GM18858 (cell line): Measurements from ENCODE around the gene HDAC9.
A peak's percentile ranks its signal among the peaks of the same experiment; 100 is the strongest.

Experiments used
- ATAC-seq: cut with Tn5 transposase; IDR thresholded peaks from one replicate; pipeline ENCODE4 v1.9.1; 2021; ENCODE audit not compliant: unreplicated experiment

Gene HDAC9

DNA sequence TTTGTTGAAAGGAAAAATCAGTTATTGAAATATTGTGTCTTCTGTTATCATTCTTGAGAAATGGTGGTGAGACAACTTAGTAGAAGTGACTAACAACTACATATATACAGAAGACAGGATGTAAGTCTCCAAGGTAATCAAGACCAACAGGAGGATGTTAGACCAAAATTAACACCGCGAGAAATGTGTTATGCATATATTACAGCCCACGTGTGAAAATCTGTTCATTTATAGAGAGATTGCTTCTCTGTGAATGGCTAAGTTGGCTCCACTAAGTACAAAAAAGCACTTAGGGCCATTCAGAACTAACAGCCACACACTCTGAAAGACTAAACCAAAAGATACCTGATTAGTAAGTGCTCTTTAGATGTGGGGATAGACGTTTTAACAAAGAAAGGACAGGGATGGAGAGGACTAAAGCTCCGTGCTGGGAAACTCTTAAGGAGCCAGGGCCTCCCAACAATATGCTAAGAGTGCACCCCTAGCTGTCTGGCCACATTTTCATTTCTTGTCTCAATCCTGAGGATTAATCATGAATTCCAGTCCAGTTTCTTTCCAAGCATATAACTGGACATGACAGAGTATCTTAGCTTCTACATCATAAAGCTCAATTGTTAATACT lies 26.5 kb downstream of the HDAC9 start:
- ATAC-seq, result peak; percentile 63

DNA sequence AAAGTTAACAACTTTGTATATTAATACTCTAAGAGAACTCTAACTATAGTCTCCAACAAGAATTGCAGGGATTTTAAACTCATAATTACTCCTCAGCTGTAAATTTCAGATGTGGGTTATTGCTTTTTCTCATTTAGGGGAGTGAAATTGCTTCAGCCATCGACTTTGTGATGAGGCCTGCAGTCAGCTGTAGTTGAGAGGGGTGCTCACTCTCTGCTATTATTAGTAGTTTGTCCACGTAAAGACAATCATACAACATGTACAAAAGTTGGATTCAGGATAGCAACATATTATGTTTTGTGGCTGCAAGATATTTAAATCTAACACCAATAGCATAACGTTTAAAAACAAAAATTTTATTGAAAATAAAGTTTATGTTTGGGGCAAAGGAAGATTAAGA lies 28.7 kb downstream of the HDAC9 start:
- ATAC-seq, result no peak

DNA sequence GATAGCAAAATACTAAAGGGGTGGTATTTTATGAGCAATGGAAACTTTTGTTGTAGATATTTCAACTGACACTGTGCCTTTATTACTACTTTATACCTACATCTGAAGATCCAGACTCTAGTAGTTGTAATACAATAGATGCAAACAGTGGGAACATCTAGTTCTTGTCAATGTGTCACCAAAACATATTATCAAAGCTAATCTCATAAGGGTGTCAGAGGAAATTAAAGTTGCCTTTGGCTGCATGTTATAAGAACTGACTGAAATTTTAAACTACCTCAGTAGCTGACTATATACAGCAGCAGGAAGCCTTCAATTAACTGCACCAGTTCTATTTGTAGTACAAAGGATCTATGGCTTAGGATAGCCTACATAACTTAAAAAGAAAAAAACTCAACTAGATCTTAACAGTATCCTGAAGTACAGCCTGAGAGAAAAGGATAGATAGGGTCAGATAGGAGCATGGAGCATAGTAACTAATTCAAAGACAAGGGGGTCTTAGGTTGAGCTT lies 30.9 kb downstream of the HDAC9 start:
- no peak for ATAC-seq

DNA sequence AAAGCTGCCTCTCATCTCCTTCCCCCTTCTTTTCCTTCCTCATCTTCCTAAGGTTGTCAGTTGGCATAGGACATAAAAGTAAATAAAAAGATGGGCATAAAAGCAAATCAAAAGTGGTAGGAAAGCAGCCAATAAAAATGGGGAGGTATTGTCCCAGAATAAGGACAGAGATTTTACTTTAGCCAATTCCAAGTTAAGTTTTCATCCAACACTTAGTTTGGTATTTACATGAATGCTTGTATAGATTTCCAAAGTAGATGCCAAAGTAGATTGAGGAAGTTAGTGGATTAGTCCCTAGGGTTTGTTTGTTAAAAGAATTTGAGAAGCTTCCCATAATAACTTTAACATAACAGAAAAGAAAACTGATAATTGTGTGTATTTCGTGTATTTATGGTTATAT lies 33.7 kb downstream of the HDAC9 start:
- no peak for ATAC-seq

DNA sequence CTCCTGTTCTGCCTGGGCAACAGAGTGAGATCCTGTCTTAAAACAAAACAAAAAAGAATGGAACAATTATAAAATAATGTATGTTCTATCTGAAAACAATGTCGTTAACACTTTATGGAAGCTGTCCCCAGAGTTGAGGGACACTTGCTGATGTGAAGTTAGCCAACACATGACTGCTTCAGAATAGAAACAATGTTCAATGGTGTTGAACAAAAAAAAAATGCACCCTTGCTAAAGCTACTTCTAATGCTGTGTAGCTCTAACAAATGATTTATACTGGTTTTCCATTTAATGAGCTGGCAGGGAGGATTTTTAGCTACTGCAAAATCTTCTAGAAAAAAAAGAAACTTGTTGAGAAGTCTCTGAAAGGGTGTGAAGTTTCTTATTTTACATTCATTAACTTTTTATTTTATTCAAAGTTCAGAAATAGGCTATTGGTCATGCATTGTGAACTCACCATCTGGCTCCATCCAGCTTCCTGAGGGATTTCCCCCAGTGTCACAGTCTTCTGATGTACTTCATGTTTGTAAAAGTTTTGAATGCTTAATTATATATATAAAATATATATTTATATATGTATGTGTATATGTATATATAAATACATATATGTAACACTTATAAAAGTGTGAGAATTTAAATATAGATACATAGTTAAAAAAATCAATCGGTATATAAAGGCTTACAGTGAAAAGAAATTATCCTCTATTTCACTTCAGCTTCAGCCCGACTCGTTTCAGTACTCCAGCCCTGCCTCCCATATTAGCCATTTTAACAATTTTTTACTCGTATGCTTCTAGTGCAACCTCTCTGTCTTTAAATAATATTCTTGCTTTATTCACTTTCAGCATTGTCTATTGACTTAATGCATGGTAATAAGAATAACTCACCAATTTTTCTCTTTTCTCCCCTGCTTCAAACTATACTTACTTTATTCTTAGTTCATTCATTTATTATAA lies 35.0 kb downstream of the HDAC9 start:
- ATAC-seq, result peak; percentile 87

DNA sequence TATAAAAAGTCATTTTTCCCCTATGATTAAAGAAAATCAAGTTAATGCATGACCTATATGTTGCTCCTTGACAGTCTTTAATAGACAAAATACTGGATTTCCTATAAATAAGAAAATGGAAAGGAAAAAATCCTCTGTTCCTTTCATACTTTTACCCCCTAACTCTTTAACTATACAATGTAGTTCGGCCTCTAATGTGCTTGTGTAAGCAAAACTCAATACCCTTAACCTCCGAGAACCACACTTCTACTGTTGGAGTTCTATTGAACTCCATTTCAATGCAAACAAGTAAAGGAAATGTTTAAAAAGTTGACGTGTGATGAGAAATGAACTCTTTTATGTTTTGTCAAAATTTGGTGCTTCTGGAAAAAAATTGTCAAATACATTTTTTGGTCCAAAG lies 36.0 kb downstream of the HDAC9 start:
- ATAC-seq, result no peak

DNA sequence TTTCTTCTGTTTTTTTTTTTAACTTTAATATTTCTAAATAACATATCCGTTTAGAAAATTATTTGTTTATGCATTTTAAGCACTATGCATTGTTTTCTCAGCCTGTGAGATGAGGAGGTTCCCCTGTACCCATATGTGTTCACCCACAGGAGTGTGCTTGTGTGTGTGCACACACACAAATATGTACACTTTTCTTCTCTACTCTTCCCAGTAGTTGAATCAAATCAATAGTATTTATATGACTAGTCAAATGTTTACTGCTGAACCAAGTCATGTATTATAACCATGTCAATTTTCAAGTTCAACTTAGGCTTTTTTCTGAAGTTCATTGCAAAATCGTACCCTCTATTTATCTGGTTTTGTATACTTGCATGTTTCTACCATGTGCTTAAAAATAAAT lies 37.3 kb downstream of the HDAC9 start:
- no peak for ATAC-seq

DNA sequence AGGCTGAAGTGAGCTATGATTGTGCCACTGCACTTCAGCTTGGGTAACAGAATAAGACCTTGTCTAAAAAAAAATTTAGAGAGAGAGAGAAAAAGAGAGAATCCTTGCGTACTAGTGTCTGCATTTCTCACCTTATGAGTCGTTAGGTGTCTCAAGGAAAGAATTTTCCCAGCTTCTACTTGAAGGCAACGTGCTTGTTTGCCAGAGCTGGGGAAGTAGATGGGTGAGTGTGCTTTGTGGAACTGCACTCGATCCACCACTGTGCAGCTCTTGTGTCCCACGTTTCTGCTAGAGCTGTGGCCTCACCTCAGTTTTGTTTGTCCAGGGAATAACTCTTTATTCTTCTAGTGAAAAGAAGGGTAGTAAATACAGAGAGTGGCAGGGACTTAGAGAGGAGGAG lies 38.9 kb downstream of the HDAC9 start:
- ATAC-seq, result no peak

DNA sequence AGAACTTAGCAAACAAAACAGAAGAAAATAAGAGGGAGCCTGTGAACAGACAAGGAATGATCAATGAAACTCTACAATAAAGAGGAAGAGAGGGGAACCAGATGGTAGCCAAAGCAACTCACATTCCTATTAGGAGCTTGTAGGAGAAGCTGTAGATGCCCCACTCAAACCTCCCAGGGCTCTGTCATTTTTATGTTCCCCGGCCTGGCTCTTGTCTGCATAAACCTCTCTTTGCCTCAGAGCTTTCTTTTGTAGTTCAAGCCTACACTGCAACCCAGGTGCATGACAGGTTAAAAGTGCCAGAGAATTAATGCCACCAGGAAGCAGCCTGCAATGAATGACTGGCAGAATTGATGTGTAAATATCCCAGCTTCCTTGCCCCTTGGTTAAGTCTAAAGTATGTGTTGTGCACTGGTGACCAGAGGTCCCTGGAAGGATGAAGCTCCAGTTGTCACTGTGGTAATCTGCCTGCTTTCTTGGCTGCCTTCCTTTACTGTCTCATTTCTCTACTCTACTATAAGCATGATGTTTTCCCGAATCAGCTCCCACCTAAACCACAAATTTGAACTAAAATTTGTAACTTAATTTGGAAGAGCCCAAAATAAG lies 40.4 kb downstream of the HDAC9 start:
- ATAC-seq, result no peak

DNA sequence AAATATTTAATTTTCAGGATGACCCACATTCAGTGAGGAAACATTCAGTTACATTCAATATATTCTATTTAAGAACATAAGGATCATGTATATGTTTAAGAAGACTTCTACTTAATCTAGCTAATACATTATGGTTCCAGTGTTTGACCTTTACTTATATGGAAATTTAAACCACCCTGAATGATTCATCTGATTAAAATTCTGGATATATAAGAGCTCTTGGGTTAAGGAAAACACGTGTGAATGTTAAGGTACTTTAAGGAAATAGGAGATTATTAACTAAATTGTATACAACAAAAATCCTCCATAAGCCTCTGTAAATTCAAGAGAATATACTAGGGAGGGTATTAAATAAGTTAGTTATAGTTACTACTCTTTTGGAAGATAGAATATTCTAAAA lies 40.9 kb downstream of the HDAC9 start:
- ATAC-seq, result no peak

DNA sequence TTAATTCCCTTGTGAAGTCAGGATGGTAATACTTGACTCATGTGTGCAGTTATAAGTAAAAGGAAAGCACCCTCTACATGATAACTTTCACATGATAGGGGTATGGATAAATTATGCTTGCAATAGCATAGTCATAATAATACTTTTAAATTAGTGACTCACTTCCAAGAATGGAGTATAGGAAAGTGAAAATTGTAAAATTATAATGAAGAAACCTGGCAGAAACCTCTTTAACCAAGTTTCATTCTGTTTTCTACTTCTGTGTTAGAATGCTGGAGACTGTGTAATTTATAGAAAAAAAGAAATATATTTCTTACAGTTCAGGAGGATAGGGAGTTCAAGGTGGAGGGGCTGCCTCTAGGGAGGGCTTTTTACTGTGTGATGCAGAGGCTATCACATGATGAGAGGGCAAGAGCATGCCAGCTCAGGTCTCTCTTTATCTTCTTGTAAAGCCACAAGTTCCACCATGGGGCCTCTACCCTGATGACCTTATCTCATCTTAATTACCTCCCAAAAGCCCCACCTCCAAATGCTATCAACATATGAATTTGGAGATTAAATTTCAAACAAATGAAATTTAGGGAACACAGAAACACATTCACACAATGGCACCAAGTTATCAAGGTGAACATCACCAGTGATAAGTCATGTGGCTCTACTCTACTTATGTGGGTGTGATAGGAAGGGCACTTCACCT lies 43.2 kb downstream of the HDAC9 start:
- peak; percentile 88 for ATAC-seq

DNA sequence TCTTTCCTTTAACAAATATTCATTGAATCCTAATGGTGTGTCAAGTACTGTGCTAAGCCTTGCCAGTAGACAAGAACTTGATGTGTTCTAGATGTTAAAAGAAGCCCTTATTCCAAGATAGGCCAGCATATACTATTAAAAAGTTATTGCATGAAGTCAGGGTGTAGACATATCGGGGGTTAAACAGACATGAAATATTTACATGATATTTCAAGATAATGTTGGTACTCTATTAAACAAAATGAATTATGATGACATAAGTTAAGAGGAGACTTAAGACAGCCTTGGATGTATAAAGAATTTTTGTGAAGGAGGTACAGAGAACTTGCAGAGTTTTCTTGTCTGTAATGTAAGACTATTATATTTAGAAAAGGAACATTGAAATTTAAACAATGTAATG lies 44.8 kb downstream of the HDAC9 start:
- ATAC-seq, result no peak

DNA sequence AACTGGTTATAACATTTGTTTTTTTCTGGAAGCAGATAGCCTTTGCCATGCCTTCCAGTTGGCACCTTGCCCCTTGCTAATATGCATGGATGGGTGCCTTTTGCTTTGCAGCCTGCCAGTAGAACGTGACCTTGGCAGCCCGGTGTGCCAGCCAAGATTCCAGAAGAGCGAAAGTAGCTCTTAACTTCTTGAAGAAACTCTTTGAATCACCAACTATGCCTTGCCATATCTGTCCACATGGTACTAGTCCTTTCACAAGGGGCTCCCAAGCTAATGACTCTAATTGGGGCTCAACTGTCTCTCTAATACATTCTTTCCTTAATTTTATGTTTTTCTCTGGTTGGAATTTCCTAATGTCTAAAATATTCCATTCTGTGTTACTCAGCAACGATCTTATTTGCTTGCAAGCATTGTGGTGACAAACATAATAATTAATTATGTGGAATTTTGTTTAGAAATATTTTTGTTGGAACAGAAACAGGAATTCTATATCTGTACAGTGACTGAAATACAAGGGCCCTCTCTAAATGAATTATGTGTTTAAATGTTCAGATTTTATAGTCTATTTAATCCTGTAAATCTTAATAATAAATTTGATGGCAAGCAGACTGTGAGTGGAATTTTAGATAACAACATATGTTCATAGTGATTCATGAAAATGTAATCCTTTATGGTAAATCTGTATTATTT lies 45.8 kb downstream of the HDAC9 start:
- no peak for ATAC-seq

DNA sequence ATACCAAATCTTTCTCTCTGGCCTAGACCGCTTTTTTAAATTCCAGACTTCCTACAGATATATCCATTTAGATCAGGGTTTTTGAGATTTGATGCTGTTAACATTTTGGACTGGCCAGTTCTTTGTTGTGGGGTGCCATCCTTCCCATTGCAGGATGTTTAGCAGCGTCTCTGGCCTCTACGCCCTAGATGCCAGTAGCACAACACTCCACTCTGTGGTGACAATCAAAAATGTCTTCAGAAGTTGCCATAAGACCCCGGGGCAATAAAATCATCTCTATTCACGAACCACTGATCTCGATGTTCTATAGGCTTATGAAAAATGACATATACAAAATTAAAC lies 46.3 kb downstream of the HDAC9 start:
- ATAC-seq, result no peak

DNA sequence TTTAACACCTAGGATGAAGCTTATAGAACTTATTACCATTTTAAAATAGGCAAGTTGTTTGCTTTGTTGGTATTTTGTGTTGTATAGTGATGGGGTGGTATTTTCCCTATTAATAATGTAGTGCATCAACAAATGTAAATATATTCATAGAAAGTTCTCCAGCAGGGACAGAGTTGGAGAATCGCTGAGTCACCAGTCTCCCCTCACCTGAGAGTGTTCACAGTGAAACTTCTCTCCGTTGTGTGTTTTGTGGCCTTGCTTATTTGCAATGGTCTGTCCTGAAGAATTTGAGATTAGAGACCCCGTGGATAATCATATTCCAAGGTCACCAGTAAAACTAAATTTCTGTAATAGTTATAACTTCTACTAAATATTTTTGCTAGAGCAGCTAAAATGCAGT lies 51.0 kb downstream of the HDAC9 start:
- ATAC-seq, result no peak

DNA sequence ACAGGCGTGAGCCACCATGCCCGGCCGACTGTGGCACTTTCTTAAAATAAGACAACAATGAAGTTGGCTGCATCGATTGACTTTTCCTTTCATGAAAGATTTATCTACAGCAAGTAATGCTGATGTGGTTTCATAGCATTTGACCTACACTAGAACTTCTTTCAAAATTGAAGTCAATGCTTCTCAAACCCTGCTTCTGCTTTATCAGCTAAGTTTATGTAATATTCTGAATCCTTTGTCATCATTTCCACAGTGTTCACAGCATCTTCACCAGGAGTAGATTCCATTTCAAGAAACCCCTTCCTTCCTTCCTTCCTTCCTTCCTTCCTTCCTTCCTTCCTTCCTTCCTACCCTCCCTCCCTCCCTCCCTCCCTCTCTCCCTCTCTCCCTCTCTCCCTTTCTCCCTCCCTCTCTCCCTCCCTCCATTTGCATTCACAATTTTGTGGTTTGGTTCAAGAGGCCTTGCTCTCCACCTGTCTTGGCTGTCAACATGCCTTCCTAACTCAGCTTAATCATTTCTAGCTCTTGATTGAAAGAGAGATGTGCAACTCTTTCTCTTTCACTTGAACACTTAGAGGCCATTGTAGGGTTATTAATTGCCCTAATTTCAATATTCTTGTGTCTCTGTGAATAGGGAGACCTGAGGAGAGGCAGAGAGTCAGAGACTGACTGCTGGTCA lies 52.1 kb downstream of the HDAC9 start:
- peak; percentile 58 for ATAC-seq

DNA sequence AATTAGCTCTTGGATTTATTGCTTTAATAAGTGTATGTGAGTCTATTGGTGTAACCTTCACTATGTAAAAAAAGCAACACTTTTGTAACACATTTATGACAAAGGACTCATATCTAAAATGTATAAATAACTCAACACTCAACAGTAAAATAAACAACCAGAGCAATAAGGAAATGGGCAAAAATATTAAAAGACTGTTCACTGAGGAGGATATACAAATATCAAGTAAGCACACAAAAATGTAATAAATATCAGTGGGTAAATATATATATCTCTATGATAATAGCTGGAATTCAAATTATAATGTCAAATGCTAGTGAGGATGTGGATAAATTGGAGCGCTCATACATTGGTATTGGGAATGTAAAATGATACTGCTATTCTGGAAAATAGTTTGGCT lies 53.0 kb downstream of the HDAC9 start:
- ATAC-seq, result no peak

DNA sequence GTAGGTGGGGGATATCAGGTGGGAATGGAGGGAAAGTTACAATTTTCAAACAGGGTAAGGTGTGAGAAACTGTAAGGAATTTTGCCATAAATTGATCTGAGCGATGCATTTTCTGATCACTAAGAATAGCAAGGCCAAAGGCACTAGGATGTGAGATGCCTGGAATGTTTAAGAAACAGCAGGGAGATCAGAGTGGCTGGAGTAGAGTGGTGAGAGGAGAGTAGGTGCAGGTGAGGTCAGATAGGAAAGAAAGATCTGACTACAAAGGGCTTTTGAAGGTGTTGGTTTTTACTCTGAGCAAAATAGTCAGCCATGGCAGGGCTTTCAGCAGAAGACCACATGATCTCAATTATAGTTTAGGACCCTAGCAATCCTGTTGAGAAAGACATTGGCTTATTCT lies 55.0 kb downstream of the HDAC9 start:
- ATAC-seq, result no peak

DNA sequence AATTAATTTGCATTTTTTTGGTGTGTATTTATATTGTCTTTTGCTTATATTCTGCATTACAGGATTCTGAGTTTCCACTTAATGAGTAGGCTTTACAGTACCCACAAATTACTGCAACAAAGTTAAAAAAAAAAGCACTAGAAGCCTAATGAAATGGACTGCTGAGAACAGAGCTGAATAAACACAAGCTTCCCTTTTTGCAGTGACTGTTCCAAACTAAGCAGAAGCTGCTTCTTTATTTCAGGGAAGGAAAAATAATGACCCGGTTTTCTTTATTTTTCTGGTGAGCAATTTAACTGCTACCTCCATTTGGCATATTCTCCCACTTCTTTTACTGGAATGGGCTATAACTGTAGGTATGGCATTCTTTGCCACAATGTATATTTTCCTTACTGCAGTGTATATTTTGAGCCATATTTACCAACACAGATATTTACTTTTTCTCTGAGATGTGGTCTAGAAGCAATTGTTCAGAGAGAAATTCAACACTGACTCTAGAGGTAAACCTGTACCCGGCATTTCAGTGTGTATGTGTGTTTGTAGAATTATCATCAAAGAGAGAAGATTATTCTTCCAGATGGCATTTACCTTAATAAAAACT lies 56.9 kb downstream of the HDAC9 start:
- ATAC-seq, result no peak
